Natural killer cell (primary cell): ENCODE measurements around the gene BMP10. TPM values are rescaled to one million over a fixed set of nuclear protein-coding genes. Genes with fewer than 3 reads are reported as not detected.

Experiments
- ATAC-seq, 3 donors: fragments of 150-1000 bp in 2 of 3; fragments of 200-7000 bp in 1 of 3; cut with Tn5 transposase; 1 replicate in 1 of 3; 2 replicates in 2 of 3; pipeline ENCODE4 v1.10.0; 2021; ENCODE audit warnings: mild to moderate bottlenecking in 2 of 3, moderate library complexity in 2 of 3
- DNase-seq, 2 donors: peaks; one replicate each; pipeline versions ENCODE4 v3.0.0 to v3.0.0-alpha.2; 2013 to 2021; ENCODE audit warnings: mixed read lengths in 1 of 2
- H3K27ac ChIP-seq: one replicate; pipeline ENCODE4 v1.5.1; 2013; ENCODE audit warnings: mild to moderate bottlenecking, low read length
- H3K27me3 ChIP-seq: one replicate; pipeline ENCODE4 v1.6.1; 2013; ENCODE audit warnings: low read length; ENCODE audit not compliant: control insufficient read depth, insufficient read depth
- H3K36me3 ChIP-seq: one replicate; pipeline ENCODE4 v1.6.1; 2013; ENCODE audit warnings: low read length; ENCODE audit not compliant: control insufficient read depth, insufficient read depth
- H3K4me1 ChIP-seq: one replicate; pipeline ENCODE4 v1.6.1; 2013; ENCODE audit warnings: low read length; ENCODE audit not compliant: control insufficient read depth, insufficient read depth
- H3K4me3 ChIP-seq: one replicate; pipeline ENCODE4 v1.5.1; 2013; ENCODE audit warnings: low read length
- H3K9me3 ChIP-seq: one replicate; pipeline ENCODE4 v1.6.1; 2013; ENCODE audit warnings: low read length; ENCODE audit not compliant: control insufficient read depth, insufficient read depth
- H3K27ac Mint-ChIP-seq, 2 donors: one replicate each; pipeline ENCODE4 v1.8.0; 2022; ENCODE audit warnings: mild to moderate bottlenecking in 2 of 2, mixed read lengths in 2 of 2, moderate library complexity in 1 of 2
- H3K27me3 Mint-ChIP-seq, 2 donors: one replicate each; pipeline ENCODE4 v1.8.0; 2022; ENCODE audit warnings: low read depth in 2 of 2, mixed read lengths in 2 of 2
- H3K36me3 Mint-ChIP-seq: one replicate; pipeline ENCODE4 v1.8.0; 2022; ENCODE audit warnings: mixed read lengths
- H3K4me1 Mint-ChIP-seq, 2 donors: one replicate each; pipeline ENCODE4 v1.8.0; 2022; ENCODE audit warnings: mixed read lengths in 2 of 2
- H3K4me3 Mint-ChIP-seq: one replicate; pipeline ENCODE4 v1.8.0; 2022; ENCODE audit warnings: mild to moderate bottlenecking, moderate library complexity, mixed read lengths
- H3K9me3 Mint-ChIP-seq, 2 donors: one replicate each; pipeline ENCODE4 v1.8.0; 2022; ENCODE audit warnings: mixed read lengths in 2 of 2
- CTCF ChIP-seq: fragments of 200-600 bp; IDR thresholded peaks from one replicate; pipeline ENCODE4 v1.8.0; 2022; ENCODE audit warnings: antibody characterized with exemption
- WGBS: methylation state at CpG from one replicate; pipeline ENCODE4 v1.1.7; 2013; ENCODE audit warnings: missing lambda C conversion rate; ENCODE audit not compliant: insufficient coverage; 5-methylcytosine and 5-hydroxymethylcytosine counted together
- intact Hi-C: fragments of 100-400 bp; cut with micrococcal nuclease; formaldehyde crosslinking; loops from one replicate; pipeline ENCODE4 v1.14.2; 2022
- total RNA-seq, 4 donors: library from RNA; stranded (reverse); fragments of 120-200 nt in 1 of 4; gene quantifications; one replicate each; pipeline versions ENCODE4 v1.2.3 to v1.2.4, GENCODE V29; 2013 to 2022

Gene BMP10
- total RNA-seq, 3 donors from 2014 or later (not counting 1 experiment from before 2014, with no cell fraction given) = not detected

GRCh38 chr2:68860111-68860510 lies 11.1 kb downstream of the BMP10 start:
- TF ChIP-seq CTCF = no peak
- no peak overlapping the region for H3K27ac ChIP-seq
- ATAC-seq = no peak

DNA sequence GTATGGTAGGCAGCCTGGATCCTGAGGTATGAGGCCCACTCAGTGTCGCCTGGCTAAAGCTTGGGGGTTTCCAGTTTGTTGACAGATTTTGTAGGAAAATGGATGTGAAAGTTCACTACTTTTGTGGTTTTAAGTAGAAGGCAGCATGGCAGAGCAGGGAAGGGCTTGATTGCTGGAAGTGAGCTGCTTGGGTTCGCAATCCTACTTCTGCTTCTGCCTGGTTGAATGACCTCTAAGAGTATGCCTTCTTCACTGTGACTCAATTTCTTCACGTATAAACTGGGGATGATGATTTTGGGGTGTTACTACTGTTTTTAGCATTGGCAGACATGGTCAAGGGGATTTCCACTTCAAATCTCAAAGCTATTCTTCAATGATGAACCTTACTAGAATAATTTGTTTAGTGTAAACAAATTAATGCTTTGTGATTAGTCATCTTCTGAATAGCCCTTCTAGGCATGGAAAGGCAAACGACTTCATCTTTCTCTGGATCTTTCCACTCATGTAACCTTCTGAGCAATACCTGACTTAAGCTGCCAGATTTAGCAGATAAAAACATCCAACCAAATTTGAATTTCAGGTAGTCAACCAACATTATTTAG lies 13.2 kb downstream of the BMP10 start:
- intact Hi-C loops = no loop called here
- no peaks in the 10 kb centered on the region for H3K27me3 ChIP-seq
- H3K9me3 Mint-ChIP-seq = no peaks in the 10 kb centered on the region
- TF ChIP-seq CTCF = no peak
- no peak overlapping the region for H3K4me3 ChIP-seq
- peaks cover 22 to 25% of the 10 kb centered on the region in 2 donors for H3K27me3 Mint-ChIP-seq
- H3K9me3 ChIP-seq = no peaks in the 10 kb centered on the region
- H3K36me3 Mint-ChIP-seq = no peaks in the 10 kb centered on the region
- H3K36me3 ChIP-seq = no peaks in the 10 kb centered on the region
- H3K4me1 ChIP-seq = peaks cover 4% of the 10 kb centered on the region
- peaks cover 9 to 22% of the 10 kb centered on the region in 2 donors for H3K4me1 Mint-ChIP-seq
- DNase-seq (no peak), ATAC-seq (peak in 2 of 3 donors; percentile 22 to 58)
- H3K27ac ChIP-seq = no peak overlapping the region
- no peak overlapping the region for H3K27ac Mint-ChIP-seq
- 70% methylated on average over 4 of the region's 4 CpGs for WGBS
- no peak overlapping the region for H3K4me3 Mint-ChIP-seq

More at GRCh38 chr2:68860111-68860510, 11.1 kb downstream of the BMP10 start:
- no peaks in the 10 kb centered on the region for H3K36me3 Mint-ChIP-seq
- intact Hi-C loops = no loop called here
- no peaks in the 10 kb centered on the region for H3K9me3 Mint-ChIP-seq
- H3K4me1 ChIP-seq = peaks cover 4% of the 10 kb centered on the region
- H3K27ac Mint-ChIP-seq = peak overlapping the region in 1 of 2 donors; percentile 6
- H3K4me1 Mint-ChIP-seq = peaks cover 9 to 22% of the 10 kb centered on the region in 2 donors
- 97% methylated on average over 3 of the region's 3 CpGs for WGBS
- no peak overlapping the region for H3K4me3 Mint-ChIP-seq
- H3K9me3 ChIP-seq = no peaks in the 10 kb centered on the region
- no peaks in the 10 kb centered on the region for H3K36me3 ChIP-seq
- no peaks in the 10 kb centered on the region for H3K27me3 ChIP-seq
- DNase-seq = no peak
- peaks cover 21 to 30% of the 10 kb centered on the region in 2 donors for H3K27me3 Mint-ChIP-seq
- no peak overlapping the region for H3K4me3 ChIP-seq

DNA sequence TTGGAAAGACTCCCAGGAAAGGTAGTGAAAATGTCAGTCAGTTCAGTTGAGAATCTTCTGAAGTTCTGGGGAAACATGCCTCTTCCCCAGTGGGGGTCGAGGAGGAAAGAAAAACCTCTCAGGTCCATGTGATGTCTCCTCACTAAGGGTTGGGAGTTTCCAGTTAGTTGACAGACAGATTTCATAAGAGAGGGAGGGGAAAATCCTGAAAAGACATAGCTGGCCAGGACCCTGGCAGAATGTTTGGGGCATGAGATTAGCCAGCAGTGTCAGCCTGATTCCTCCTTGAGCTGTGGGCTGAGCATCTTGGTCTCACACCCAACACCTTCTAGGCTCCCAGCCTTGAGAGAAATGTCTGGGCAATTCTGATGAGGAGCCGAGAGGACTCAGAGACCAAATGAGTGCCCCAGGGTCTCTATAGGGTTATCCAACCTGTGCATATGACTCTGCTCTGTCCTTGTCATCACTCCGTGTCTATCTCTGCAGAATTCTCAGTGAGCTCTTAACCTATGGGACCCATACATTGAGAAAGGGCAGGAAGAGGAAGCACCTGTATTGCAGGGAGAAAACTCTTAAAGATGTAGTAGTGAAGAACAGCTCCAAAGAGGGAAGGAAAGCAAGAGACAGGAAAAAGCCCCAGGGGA lies 13.9 kb downstream of the BMP10 start:
- no peak for ATAC-seq
- H3K9me3 ChIP-seq = no peaks in the 10 kb centered on the region
- Mint-ChIP-seq H3K9me3 (no peaks in the 10 kb centered on the region), H3K36me3 (no peaks in the 10 kb centered on the region), H3K4me1 (peaks cover 9 to 22% of the 10 kb centered on the region in 2 donors), H3K27me3 (peaks cover 22 to 25% of the 10 kb centered on the region in 2 donors), H3K27ac (no peak overlapping the region), H3K4me3 (no peak overlapping the region)
- H3K27me3 ChIP-seq = no peaks in the 10 kb centered on the region
- 82% methylated on average over 3 of the region's 3 CpGs for WGBS
- intact Hi-C loops = no loop called here
- no peak for DNase-seq
- no peak overlapping the region for H3K27ac ChIP-seq
- no peak for TF ChIP-seq CTCF
- no peaks in the 10 kb centered on the region for H3K36me3 ChIP-seq
- no peak overlapping the region for H3K4me3 ChIP-seq
- peaks cover 4% of the 10 kb centered on the region for H3K4me1 ChIP-seq
